Subcutaneous adipose tissue (tissue), 4 donors: Measurements from ENCODE around the gene CRLF1. TPM values are rescaled to one million over a fixed set of nuclear protein-coding genes. Genes with fewer than 3 reads are reported as not detected.

Experiments used
- CTCF ChIP-seq: fragments of 450-650 bp; IDR thresholded peaks from one replicate; pipeline ENCODE4 v1.5.1; 2016; ENCODE audit warnings: low read depth, mild to moderate bottlenecking, control low read depth, antibody characterized with exemption, moderate library complexity
- small RNA-seq: library from RNA; depleted of rRNA; stranded (forward); fragments of <200 nt; gene quantifications from one replicate; pipeline ENCODE3, GENCODE V24; 2016
- total RNA-seq, 4 donors: library from RNA; depleted of rRNA; stranded (reverse); fragments of >200 nt; gene quantifications; one replicate each; pipeline ENCODE4 v1.1.0, GENCODE V29; 2016

Gene CRLF1
- total RNA-seq, 4 donors from 2014 or later = 28.5 to 117 (median 84.3) TPM

GRCh38 chr19:18551631-18552030 lies 55.0 kb downstream of the CRLF1 start:
- TF ChIP-seq CTCF = no peak

DNA sequence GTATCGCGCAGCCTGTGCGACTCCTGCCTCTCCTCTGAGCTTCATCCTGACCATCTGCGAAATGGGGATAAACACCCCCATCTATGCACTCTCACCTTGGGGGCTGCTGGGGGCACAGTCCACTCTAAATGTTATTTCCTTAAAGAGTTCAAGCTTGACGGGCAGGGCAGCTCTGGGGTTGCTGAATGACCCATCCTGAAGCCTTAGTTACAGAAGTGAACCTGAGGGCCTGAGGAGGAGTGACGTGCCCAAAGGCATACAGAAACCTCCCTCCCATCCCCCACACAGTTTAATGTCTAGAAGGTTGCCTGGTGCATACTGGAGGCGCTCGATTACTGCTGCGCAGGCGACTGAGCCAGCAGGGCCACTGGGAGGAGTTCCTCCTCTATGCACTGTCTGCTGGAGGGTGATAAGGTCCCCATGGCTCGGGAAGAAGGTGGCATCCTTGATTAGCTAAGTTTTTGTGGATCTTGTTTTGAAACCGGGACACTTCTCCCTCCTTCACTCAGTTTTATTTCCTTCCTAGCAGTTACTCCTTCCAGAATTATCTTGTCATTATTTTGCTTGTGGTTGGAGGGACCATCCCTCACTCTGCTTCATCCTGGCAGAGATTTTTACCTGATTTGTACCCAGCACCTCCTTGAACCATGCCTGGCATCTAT lies 62.7 kb downstream of the CRLF1 start:
- TF ChIP-seq CTCF = no peak

Small RNA genes within 50 kb of the gene (small RNA-seq; reads per million reads assigned to genes)
- gene RN7SL155P = not detected

Other genes with a start within 250 kb of the CRLF1 start
- 10 to 100 TPM in 2 of 4 donors, 1 to 10 TPM in 2; 1.7 to 20.6 (median 8.4) TPM for gene GDF15, start 220.6 kb downstream of the CRLF1 start, total RNA-seq
- gene LRRC25, start 209.2 kb downstream of the CRLF1 start, total RNA-seq = 10 to 100 TPM in 3 of 4 donors, 1 to 10 TPM in 1; 8.3 to 32.0 (median 18.7) TPM
- 10 to 100 TPM; 19.8 to 32.0 (median 23.1) TPM for gene SSBP4, start 187.4 kb downstream of the CRLF1 start, total RNA-seq
- gene ISYNA1, start 168.7 kb downstream of the CRLF1 start, total RNA-seq = 10 to 100 TPM in 3 of 4 donors, 1 to 10 TPM in 1; 9.9 to 50.5 (median 11.4) TPM
- 10 to 100 TPM; 14.3 to 16.1 (median 15.3) TPM for gene ELL, start 84.7 kb downstream of the CRLF1 start, total RNA-seq
- 100 to 1,000 TPM; 105 to 369 (median 280) TPM for gene FKBP8, start 63.2 kb downstream of the CRLF1 start, total RNA-seq
- 100 to 1,000 TPM in 3 of 4 donors, 10 to 100 TPM in 1; 97.2 to 145 (median 120) TPM for gene KXD1, start 48.9 kb downstream of the CRLF1 start, total RNA-seq
- gene UBA52, start 34.9 kb downstream of the CRLF1 start, total RNA-seq = 100 to 1,000 TPM; 498 to 791 (median 619) TPM
- gene REX1BD, start 18.0 kb downstream of the CRLF1 start, total RNA-seq = 100 to 1,000 TPM in 2 of 4 donors, 10 to 100 TPM in 2; 49.1 to 128 (median 99.7) TPM
- 1 to 10 TPM in 1 of 4 donors, under 1 TPM in 2, not detected in 1; 0.34 to 2.1 (median 0.88) TPM for gene TMEM59L, start 6.1 kb upstream of the CRLF1 start, total RNA-seq
- gene KLHL26, start 30.2 kb upstream of the CRLF1 start, total RNA-seq = 10 to 100 TPM in 2 of 4 donors, 1 to 10 TPM in 2; 6.7 to 29.0 (median 12.1) TPM
- 1 to 10 TPM; 2.0 to 8.3 (median 3.9) TPM for gene CRTC1, start 76.9 kb upstream of the CRLF1 start, total RNA-seq
- gene COMP, start 184.5 kb upstream of the CRLF1 start, total RNA-seq = 10 to 100 TPM in 3 of 4 donors, 1 to 10 TPM in 1; 6.2 to 48.0 (median 14.2) TPM
- 100 to 1,000 TPM in 1 of 4 donors, 10 to 100 TPM in 3; 39.8 to 115 (median 68.3) TPM for gene UPF1, start 225.2 kb upstream of the CRLF1 start, total RNA-seq